GM23338 (cell line): ENCODE measurements around the gene CNIH3.

Experiments
- EZH2phosphoT487 ChIP-seq: fragments of 200-600 bp; sonication (generic); IDR thresholded peaks from one replicate; pipeline ENCODE4 v1.8.1; 2018; ENCODE audit warnings: antibody characterized with exemption; ENCODE audit not compliant: unreplicated experiment
- POLR2AphosphoS5 ChIP-seq: IDR thresholded peaks from 2 replicates; pipeline ENCODE4 v1.6.1; 2016; ENCODE audit warnings: antibody characterized with exemption, low read depth
- TF ChIP-seq, protein P1 (sequence below), 2 experiments: fragments of 200-600 bp in 1 of 2; sonication (generic) in 1 of 2; conservative IDR thresholded peaks; 2 replicates each; pipeline versions ENCODE4 v1.5.1 to v1.6.1; 2016 to 2017; ENCODE audit warnings: antibody characterized with exemption in 2 of 2, low read depth in 2 of 2, mild to moderate bottlenecking in 2 of 2, moderate library complexity in 1 of 2
- TF ChIP-seq, protein P2 (sequence below): IDR thresholded peaks from 2 replicates; pipeline ENCODE4 v1.6.1; 2016; ENCODE audit warnings: antibody characterized with exemption

DNA sequence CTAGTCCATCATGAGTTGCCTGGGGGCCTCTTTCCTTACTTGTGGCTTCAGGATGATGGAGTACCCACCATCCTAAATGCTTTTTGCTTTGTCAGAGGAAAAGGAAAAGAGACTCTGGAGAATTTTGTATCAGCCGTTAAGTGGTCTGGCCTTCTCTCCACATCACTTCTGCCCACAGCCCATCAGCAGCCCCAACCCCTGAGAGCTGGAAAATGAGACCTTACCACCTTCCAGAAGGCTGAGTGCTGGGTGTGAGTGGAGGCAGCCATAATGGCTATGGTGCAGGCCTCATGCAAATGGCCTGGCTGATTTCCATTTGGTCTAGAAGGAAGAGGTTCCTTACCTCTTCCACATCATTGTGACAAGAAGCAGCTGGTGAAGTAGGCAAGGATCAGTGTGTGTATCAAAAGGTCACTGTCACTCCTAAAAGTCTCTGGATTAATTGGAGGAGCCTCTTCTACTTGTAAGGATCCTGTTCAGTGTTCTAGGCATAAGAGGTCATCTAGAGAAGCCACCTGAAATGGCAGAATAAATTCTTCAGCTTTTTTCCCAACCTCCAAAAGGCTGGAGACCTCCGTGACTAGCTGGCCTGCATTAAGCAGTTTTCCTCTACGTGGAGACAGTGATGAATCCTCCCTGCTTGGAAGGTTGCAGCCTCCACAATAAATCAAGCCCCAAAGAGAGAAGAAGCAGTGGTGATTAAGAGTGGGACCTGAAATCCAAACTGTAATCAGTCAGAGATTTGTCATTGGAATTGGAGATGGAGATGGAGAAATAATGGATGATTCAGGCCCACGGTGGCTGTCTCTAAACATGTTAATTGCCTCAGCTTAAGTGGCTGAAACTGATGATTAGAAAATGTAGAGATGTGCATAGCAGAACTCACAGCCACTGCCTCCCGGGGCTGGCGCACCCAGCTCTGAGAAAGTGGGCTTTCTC lies 111.5 kb downstream of the CNIH3 start:
- TF ChIP-seq, protein P1, sequence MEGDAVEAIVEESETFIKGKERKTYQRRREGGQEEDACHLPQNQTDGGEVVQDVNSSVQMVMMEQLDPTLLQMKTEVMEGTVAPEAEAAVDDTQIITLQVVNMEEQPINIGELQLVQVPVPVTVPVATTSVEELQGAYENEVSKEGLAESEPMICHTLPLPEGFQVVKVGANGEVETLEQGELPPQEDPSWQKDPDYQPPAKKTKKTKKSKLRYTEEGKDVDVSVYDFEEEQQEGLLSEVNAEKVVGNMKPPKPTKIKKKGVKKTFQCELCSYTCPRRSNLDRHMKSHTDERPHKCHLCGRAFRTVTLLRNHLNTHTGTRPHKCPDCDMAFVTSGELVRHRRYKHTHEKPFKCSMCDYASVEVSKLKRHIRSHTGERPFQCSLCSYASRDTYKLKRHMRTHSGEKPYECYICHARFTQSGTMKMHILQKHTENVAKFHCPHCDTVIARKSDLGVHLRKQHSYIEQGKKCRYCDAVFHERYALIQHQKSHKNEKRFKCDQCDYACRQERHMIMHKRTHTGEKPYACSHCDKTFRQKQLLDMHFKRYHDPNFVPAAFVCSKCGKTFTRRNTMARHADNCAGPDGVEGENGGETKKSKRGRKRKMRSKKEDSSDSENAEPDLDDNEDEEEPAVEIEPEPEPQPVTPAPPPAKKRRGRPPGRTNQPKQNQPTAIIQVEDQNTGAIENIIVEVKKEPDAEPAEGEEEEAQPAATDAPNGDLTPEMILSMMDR (conservative IDR thresholded peaks at IDR 0.05; ENCODE audit: low read depth in 2 of 2) = no peak
- TF ChIP-seq, protein P2, sequence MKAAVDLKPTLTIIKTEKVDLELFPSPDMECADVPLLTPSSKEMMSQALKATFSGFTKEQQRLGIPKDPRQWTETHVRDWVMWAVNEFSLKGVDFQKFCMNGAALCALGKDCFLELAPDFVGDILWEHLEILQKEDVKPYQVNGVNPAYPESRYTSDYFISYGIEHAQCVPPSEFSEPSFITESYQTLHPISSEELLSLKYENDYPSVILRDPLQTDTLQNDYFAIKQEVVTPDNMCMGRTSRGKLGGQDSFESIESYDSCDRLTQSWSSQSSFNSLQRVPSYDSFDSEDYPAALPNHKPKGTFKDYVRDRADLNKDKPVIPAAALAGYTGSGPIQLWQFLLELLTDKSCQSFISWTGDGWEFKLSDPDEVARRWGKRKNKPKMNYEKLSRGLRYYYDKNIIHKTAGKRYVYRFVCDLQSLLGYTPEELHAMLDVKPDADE = no peak
- TF ChIP-seq POLR2AphosphoS5 (no peak), EZH2phosphoT487 (no peak)
